NCI-H748 (cell line): ENCODE data around the gene NACC1.

Source experiments
- DNase-seq: peaks from one replicate; lab custom pipeline; 2025; ENCODE audit not compliant: unreplicated experiment; lab: John Stamatoyannopoulos, UW

Gene NACC1

GRCh38 chr19:13099073-13099999, 18.7 kb upstream of the NACC1 start:
- peak; percentile 68 for DNase-seq

GRCh38 chr19:13100031-13100588, 18.0 kb upstream of the NACC1 start:
- no peak for DNase-seq

DNA sequence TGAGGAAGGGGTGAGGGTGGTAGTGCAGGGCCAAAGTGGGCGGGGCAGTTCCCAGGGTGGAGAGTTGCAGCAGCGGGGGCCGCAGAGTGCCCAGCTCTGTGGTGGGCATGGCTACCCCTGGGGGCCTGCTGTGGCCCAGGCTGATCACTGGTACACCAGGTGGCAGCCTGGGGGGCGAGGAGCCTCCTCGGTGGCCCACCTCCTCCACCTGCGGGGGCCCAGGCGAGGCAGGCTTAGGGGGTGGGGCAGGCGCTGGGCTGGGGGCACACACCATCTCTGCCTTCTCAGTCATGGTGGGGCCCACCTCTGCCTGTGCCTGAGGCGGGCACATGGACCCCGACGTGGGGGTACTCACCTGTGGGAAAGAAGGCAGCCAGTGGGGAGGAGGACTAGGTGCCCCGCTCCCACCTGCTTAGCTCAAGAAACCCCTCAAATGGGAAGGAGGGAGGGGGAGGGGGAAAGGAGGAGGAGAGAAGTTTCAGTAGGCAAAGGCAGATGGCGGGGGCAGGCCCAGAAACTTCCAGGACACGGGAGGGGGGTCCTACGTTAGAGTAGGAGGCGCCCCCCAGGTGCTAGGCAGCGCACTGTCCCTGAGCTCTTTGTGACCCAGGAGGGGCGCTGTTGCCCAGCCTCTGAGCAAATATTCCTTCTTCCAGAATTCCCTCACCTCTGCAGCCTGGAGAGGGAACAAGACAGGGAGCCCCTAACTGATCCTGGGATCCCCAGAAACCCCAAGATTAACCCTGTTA, 17.0 kb upstream of the NACC1 start:
- no peak for DNase-seq

- DNase-seq = no peak
Observed at GRCh38 chr19:13101590-13102415, 16.3 kb upstream of the NACC1 start.

- DNase-seq = no peak
Observed at GRCh38 chr19:13102416-13102665, 15.7 kb upstream of the NACC1 start.

DNA sequence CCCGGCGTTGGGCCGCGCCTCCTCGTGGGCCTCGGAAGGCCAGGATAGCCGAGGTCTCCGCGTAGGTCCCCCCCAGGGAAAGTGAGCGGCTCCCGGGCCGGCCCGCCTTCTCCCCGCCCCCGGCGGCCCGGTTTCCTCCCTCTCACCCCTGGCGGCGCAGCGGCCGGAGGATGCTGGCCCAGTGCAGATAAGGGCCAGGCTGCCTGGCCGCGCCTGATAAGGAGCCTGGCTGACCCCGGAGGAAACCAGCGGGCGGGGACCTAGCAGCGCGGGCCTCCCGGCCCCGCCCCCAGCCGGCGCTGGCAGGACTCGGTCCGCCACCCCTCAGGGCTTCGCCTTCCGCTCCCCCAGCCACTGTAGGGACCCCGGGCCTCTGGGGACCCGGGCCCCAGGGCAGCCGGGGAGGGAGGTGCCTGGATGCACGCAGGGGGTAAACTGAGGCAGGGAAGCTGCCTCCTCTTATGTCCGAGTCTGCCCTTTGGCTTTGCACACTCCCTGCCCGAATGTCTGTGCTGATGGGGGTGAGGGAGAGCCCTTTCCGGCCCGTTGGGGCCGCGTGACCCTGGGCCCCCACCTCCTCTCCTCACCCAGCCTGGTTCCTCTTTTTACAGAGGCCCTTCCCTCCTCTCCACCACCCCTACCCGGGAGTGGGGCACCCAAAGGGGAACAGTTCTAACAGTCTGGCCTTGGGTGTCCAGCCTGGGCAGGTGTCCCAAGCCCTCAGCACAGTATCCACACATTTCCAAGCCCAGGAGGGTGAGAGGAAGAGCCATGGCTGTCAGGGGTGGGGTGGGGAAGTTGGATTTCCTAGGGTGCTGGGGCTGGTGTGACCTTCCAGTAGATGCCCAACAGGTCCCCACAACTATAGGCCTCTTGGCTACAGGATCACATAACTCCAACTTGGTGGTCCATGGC, 15.1 kb upstream of the NACC1 start, which contains the start of gene LYL1:
TSS of gene LYL1 (minus strand) at position 193 of the 915 bp plus-strand sequence. CDS start 1,687 bp downstream, outside the sequence.
- peak; percentile 4 for DNase-seq

DNA sequence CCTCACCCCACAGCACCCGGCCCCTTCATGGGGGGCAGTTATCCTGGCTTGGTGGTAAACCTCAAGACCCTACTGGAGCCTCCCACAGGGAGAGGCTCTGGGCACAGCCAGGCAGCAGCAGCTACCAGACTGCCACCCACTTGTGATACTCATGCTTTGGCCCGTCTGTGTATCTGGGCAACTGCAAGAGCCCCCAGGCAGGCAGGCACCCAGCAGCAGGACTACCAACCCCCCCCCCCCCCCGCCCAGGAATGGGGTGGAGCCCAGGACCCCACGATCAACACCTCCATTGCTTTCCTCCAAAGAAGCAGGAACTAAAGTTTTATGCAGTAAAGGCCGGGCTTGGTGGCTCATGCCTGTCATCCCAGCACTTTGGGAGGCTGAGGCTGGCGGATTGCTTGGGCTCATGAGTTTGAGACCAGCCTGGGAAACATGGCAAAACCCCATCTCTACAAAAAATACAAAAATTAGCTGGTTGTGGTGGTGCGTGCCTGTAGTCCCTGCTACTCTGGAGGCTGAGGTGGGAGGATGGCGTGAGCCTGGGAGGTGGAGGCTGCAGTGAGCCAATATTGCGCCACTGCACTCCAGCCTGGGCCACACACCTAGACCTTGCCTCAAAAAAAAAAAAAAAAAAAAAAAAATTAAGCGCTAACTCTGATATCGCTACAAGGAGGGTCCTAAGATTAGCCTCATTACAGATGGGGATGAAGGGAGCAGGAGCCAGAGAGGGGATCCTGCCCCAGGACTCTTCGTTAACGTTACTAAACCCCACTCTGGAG, 14.3 kb upstream of the NACC1 start:
- no peak for DNase-seq

- no peak for DNase-seq
Observed at GRCh38 chr19:13104360-13104847, 13.7 kb upstream of the NACC1 start.

DNA sequence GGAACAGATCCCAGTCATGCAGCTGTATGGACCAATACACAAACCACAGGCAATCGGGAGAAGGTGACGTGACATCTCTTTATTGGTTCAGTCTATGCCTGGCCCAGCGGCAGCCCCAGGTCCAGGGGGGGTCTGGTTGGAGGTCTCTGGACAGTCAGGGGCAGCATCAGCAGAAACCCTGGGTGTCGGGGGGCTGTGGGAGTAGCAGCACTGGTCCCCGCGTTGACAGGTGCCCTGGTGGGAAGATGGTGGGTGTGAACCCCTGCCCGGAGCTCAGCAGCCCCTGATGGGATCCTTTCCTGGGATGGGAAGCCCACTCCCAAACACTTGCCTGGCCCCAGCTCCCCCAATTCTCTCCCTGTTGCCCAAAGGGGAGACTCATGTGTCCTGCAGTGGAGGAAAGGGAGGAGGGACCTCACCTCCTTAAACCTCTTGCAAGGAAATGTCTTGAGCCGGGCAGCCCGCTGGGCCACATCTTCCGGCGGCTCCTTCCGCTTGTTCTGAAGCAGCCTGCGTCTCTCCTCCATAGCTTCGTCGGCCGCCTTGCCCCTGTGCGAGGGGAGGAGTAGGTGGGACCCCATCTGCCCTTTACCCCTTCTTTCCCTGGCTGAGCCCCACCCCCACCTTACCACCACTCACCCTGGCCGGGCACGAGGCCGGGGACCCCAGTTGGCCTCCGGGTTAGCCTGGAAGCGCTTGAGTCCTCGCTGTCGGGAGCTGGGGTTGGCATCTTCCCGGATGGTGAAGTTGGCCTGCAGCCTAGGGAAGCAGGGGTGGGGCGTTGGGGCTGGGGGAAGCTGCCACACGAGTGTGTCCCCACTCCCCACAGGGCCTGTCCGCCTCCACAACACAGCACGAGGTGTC, 13.0 kb upstream of the NACC1 start:
- no peak for DNase-seq

- DNase-seq = no peak
Observed at GRCh38 chr19:13109361-13110098, 8.5 kb upstream of the NACC1 start.

- DNase-seq = no peak
Observed at GRCh38 chr19:13110099-13110610, 7.9 kb upstream of the NACC1 start.

DNA sequence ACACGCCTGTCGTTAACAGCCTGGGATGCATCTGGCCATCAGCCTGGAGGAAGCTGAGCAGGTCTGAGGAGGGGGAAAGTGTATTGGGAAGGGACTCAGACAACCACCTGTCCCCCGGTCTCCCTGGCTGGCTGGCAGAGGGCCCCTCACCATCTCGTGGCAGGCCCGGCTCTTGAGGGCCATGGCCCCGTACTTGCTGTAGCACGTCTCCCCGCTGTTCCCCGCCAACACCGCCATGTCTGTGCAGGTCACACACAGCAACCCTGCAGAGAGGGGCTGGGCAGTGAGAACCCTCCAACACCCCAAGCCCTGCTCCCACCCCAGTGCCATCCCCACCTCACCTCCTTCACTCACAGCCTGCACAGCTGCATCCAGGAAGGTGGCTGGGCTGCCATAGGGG, 5.5 kb upstream of the NACC1 start:
- no peak for DNase-seq

GRCh38 chr19:13115936-13116281, 2.2 kb upstream of the NACC1 start:
- DNase-seq = no peak

- peak; percentile 86 for DNase-seq
Observed at GRCh38 chr19:13116282-13117175, 1.5 kb upstream of the NACC1 start, which contains the start of gene TRMT1. Gene TRMT1 (minus strand): TSS chr19:13116740. CDS start chr19:13116399, 341 bp downstream.

- peak; percentile 38 for DNase-seq
Observed at GRCh38 chr19:13117176-13117771, 790 bp upstream of the NACC1 start.
